GM19468 (cell line): ENCODE data around the gene NPFFR2.
"Not testable (repeated sequence)": the region's sequence is repeated elsewhere in the genome, so short reads cannot be mapped to it uniquely, and the experiment has no call there.

Experiments used
- ATAC-seq: cut with Tn5 transposase; IDR thresholded peaks from one replicate; pipeline ENCODE4 v1.9.1; 2021; ENCODE audit warnings: mild to moderate bottlenecking, moderate library complexity, moderate number of reproducible peaks; ENCODE audit not compliant: unreplicated experiment; ENCODE audit errors: extremely low read depth

Gene NPFFR2

DNA sequence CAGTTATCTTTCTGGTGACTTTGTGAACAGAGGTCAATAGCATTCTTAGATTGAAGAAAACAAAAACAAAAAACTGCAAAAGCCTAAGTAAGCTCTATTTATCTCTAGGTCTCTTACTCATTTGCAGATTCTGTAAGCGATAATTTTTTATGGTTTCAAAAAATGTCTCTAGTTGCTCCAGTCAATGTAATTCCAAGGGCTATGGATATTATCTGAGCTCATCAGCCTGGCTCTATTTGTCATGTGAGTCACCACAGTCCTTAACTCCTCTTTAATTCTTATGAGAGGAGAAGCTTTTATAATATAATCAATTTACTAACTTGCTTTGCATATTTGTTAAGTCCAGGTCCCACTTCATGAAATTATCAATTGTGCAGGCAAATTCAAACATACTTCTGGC, 79.1 kb downstream of the NPFFR2 start:
- ATAC-seq: no peak

DNA sequence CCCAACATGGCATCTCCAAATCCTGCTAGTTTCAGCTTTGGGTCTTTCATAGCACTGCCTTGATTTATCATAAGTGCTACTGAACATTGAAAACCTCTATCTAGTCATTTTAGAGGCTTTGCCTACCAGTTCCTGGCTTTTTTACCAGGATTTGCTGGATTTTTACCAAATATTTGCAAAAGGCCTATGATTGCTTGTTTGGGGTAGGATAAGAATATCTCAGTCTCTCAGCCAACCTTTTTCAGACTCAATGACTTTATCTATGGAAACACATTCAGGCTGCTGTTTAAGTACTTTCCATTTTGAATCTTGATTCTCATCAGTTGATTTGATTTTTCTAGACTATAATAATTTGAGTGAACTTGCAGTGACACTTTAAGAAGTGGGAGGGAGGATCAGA, 80.1 kb downstream of the NPFFR2 start:
- no peak for ATAC-seq

DNA sequence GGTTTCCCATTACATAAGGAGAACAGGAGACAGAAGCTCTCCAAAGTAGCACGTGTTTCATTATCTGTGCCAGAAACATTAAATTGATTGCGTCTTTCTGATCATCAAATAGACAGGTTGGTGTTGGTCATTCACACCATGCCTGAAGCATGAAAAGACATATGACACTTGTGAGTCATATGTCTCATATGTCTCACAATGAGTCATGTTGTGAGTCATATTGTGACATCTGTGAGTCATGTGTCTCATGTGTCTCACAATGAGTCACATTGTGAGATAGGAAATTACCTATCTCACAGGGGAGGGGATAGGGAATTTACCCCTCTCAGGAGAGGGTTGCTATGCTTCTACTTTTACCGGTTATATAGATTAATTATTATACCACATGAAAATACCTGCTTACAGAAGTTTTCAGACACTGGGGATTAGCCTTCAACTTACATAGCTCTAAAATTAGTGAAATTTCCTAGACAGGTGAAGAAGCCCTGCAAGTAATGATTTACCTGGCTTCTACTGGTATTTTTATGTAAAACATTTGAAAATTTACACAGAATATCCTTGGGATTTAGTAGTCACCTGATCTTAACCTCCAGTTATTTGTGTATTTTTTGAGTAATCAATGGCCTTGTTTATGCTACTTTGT, 80.8 kb downstream of the NPFFR2 start:
- ATAC-seq: peak; percentile 96

DNA sequence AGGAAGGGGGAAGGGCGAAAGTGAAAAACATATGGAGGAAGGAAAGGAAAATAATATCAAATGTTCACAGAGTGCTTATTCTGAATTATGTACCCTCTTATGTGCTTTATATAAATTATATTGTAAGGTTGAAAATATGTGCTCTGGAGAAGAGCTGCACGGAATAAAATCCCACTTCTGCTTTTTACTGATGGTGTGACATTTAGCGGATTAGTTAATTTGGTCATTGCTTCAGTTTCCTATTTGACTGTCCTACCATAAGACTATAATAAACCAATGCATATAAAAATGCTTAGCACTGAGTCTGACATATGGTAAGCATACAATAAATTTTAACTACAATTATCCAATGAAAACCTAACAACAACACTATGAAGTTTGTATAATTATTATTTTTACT, 86.2 kb downstream of the NPFFR2 start:
- ATAC-seq: no peak

DNA sequence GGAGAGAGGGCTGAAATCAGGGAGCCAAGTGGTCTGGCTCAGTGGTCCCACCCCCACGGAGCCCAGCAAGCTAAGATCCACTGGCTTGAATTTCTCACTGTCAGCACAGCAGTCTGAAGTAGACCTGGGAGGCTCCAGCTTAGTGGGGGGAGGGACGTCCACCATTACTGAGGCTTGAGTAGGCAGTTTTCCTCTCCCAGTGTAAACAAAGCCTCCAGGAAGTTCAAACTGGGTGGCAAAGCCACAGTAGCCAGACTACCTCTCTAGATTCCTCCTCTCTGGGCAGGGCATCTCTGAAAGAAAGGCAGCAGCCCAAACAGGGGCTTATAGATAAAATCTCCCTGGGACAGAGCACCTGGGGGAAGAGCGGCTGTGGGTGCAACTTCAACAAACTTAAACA, 88.1 kb downstream of the NPFFR2 start:
- ATAC-seq: no peak

DNA sequence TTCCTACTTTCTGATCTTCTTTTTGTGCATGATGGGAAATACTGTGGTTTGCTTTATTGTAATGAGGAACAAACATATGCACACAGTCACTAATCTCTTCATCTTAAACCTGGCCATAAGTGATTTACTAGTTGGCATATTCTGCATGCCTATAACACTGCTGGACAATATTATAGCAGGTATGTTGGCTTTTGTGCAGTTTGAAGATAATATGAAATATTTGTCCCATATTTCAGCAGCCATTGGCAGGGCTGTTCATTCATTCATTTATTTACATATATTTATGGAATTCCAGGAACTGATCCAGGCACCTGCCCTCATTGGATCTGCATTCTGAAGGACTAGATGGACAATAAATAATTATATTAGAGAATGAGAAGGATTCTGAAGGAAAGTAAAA, 96.9 kb downstream of the NPFFR2 start:
- ATAC-seq: no peak

DNA sequence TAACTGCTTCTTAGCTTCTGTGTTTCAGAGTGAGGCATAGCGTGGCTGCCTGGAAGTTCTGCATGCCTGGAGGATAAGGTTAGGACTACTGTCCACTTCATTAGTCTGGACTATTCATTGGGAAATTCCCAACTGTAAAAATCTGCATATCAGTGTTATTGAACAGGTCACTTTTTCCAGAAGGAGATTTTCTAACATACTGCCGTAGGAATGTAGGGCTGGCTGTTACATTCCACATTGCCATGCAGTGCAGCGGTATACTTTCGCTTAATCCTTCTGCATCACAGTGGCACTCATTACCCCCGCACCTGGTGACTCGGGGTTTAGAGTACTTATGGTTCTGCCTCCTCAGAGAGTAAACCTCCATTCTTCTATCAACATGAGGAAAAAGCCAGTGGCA, 104.6 kb downstream of the NPFFR2 start:
- no peak for ATAC-seq

DNA sequence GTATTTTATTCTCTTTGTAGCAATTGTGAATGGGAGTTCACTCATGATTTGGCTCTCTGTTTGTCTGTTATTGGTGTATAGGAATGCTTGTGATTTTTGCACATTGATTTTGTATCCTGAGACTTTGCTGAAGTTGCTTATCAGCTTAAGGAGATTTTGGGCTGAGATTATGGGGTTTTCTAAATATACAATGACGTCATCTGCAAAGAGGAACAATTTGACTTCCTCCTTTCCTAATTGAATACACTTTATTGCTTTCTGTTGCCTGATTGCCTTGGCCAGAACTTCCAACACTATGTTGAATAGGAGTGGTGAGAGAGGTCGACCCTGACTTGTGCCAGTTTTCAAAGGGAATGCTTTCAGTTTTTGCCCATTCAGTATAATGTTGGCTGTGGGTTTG, 108.2 kb downstream of the NPFFR2 start:
- not testable (repeated sequence) for ATAC-seq

DNA sequence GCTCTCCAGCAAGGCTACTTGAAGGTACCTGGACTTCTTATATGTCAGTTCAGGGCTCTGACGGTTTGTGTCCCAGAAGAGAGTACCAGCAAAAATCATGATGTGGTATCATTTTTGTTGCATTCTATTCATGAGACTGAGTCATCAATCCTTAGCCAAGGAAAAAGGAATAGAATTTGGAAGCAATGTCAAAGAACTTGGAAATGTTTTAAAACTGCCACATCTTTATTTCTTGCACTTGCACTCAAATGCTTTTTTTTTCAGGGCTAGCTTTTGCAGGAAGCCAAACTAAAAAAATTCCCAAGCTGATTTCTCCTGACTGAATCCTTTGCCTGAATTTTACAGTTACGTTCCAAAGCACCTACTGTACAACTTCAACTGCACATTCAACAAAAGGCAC, 112.4 kb downstream of the NPFFR2 start:
- ATAC-seq: no peak

DNA sequence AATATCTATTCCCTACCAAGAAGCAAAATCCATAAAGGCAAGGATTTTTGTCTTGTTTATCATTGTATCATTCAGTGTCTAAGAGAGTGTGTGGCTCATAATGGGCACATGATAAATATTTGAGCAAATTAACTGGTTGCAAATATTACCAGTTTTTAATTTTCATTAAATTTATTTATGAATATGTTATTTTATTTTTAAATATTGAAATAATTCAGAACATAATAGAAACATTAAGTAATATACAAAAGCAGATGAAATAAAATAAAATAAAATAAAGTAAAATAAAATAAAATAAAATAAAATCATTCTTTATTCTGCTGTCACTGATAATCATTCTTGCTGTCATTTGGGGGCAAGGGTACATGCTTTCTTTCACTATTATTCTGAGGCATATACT, 120.9 kb downstream of the NPFFR2 start:
- ATAC-seq: no peak

DNA sequence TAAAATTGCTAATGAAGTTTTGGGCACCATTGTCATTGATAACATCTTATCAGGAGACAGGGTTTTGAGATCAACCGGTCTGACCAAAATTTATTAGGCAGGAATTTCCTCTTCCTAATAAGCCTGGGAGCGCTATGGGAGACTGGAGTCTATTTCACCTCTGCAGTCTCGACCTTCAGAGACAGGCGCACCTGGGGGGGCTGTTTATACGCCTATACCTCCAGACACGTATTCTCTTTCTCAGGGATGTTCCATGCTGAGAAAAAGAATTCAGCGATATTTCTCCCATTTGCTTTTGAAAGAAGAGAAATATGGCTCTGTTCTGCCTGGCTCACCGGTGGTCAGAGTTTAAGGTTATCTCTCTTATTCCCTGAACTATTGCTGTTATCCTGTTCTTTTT, 121.8 kb downstream of the NPFFR2 start:
- ATAC-seq: not testable (repeated sequence)

DNA sequence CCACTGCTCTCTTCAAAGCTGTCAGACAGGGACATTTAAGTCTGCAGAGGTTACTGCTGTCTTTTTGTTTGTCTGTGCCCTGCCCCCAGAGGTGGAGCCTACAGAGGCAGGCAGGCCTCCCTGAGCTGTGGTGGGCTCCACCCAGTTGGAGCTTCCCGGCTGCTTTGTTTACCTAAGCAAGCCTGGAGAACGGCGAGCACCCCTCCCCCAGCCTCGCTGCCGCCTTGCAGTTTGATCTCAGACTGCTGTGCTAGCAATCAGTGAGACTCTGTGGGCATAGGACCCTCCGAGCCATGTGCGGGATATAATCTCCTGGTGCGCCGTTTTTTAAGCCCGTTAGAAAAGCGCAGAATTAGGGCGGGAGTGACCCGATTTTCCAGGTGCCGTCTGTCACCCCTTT, 137.5 kb downstream of the NPFFR2 start:
- not testable (repeated sequence) for ATAC-seq

DNA sequence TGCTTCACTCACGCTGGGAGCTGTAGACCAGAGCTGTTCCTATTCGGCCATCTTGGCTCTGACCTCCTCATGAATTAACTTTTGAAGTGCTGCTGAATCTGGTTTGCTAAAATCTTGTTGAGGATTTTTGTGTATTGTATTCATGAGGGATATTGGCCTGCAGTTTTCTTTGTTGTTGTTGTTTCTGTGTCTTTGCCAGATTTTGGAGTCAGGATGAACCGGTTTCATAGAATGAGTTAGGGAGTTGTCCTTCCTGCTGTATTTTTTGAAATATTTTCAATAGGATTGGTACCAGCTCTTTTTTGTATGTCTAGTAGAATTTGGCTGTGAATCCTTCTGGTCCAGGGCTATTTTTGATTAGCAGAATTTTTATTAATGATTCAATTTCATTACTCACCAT, 138.1 kb downstream of the NPFFR2 start:
- no peak for ATAC-seq

DNA sequence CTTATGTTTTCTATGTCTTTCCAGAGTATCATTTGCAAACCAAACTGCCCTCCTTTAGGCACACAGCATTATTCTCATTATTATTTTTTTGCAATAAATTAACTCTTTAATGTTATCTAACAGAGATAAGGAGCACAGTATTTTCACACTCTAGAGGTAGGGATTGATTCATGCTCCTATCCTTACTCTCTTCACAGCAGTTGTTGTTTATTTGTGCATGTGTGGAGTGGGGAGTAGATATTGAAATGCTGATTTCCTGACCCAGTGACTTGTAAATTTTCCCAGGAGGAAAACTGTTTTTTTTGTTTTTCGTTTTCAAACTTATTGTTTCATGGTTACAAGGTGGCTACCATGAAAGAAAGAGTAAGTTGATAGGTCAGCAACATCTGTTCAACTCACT, 140.0 kb downstream of the NPFFR2 start:
- no peak for ATAC-seq

DNA sequence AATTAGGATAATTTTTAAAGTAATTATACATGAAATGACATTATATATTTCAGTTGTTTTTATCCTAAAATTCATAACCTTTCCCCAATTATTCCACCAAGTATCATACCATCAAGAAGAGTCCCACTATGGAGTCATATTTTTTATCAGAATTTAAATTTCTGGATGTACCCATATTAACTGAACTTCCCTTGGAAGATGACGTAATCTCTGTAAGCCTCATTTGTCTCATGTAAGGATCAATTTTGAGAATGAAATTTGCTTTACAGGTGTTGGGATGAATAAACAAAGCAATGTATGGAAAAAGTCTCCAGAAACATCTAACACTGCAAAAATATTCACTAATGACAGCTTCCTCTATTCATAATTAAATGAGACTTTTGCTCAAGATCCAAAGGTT, 147.5 kb downstream of the NPFFR2 start:
- no peak for ATAC-seq

DNA sequence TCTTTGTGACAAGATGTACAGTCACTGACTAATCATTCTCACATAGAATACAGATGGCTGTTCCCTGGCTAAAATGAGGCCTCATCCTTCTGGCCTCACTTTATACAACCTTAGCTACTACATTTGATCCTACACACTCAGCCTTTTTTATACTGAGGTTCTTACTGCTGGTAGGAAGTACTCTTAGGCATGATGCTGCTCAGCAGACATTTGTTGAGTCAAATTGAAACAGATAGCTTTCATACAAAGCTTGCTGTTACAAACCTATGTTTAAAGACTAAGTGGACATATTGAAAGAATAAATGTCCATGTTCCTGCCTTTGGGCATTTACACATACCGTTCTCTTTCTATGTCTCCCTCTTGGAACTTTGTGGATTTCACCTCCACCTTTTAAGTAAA, 154.9 kb downstream of the NPFFR2 start:
- ATAC-seq: peak; percentile 47

DNA sequence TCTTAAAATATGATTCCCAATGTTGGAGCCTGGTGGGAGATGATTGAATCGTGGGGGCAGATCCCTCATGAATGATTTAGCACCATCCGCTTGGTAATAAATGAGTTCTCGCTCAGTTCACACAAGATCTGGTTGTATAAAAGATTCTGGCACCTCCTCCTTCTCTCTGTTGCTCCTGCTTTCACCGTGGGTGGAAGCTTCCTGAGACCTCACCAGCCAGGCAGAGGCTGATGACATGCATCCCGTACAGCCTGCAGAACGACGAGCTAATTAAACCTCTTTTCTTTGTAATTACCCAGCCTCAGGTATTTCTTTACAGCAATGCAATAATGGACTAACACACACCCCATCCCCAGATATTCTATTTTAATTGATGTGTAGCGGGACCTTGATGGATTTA, 162.2 kb downstream of the NPFFR2 start:
- no peak for ATAC-seq

DNA sequence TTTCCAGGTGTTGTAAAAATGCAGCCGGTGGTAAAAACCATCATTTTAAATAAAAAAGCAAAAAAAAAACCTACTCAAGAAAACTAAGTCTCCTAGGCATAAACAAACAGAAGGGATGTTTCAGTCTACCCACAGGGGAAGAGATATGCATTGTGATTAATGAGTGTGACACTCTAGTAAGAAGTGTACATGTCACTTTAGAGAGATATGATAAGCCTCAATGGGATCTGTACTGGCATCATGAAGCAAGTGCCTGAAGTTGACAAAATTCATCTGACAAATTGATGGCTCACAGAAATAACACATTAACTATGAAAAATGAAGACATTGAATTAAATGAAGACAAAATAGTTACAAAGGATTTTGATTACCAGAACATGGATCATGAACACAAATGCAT, 162.7 kb downstream of the NPFFR2 start:
- ATAC-seq: no peak
